ENCODE data around the gene PSMC2. TPM values are rescaled to one million over a fixed set of nuclear protein-coding genes. Genes with fewer than 3 reads are reported as not detected.
A peak's percentile ranks its signal among the peaks of the same experiment; 100 is the strongest.

PSMC2 gene
- total RNA-seq, 1 experiment from 2014 or later: 171 TPM

- no peak for TF ChIP-seq CTCF (IDR thresholded peaks at IDR 0.05)
- TF ChIP-seq POLR2AphosphoS5 (IDR thresholded peaks at IDR 0.05; ENCODE audit: low read depth, low read length): no peak
- TF ChIP-seq TCF7L2 (IDR thresholded peaks at IDR 0.05; ENCODE audit: low read depth, low read length): no peak
- no peak for TF ChIP-seq SIN3A (IDR thresholded peaks at IDR 0.05; ENCODE audit: borderline replicate concordance, insufficient read depth, low read depth, low read length)
- no peak for TF ChIP-seq REST (IDR thresholded peaks at IDR 0.05; ENCODE audit: insufficient read depth in 1 of 2, low read depth in 2 of 2, low read length in 1 of 2)
- no peak for ATAC-seq
- intact Hi-C loops (cut with micrococcal nuclease; ENCODE audit: unreplicated experiment) (no loop called here), in situ Hi-C loops (cut with HindIII; ENCODE audit: low pct_unique_long_range_greater_than_20kb, low sequenced_read_pairs) (no loop called here)
- POLR2A ChIA-PET: interaction anchor here (0.8 kb wide), 1 partner anchor 182 kb away, joined by 6 read pairs; no protein-coding TSS in a partner anchor
- DNase-seq (ENCODE audit: low read depth, low spot score): no peak
- peaks cover 4% of the 10 kb centered on the region; the same call in 1 of the 2 replicates for H3K27me3 ChIP-seq (ENCODE audit: control insufficient read depth, insufficient read depth, low read length)
- H3K4me1 ChIP-seq (ENCODE audit: control insufficient read depth, insufficient read depth, low read length): no peaks in the 10 kb centered on the region
- no peak overlapping the region for H3K27ac ChIP-seq (ENCODE audit: low read length)
- H3K36me3 ChIP-seq (ENCODE audit: control insufficient read depth, insufficient read depth, low read length): no peaks in the 10 kb centered on the region
- H3K4me3 ChIP-seq (ENCODE audit: low read depth in 2 of 2, low read length in 2 of 2): no peak overlapping the region
- H3K9me3 ChIP-seq (ENCODE audit: control insufficient read depth, insufficient read depth, low read depth, low read length): no peaks in the 10 kb centered on the region
- CTCF ChIA-PET: no interaction called here
- BruUV-seq (replicated peaks): no TSS peak
These were observed 43.7 kb downstream of the PSMC2 start for GRCh38 chr7:103391150-103391549.

GRCh38 chr7:103391976-103392375 is 44.5 kb downstream of the PSMC2 start:
- Histone ChIP-seq H3K4me3 (ENCODE audit: low read depth in 2 of 2, low read length in 2 of 2) (no peak overlapping the region), H3K27ac (ENCODE audit: low read length) (no peak overlapping the region), H3K27me3 (ENCODE audit: control insufficient read depth, insufficient read depth, low read length) (peaks cover 4% of the 10 kb centered on the region; the same call in 1 of the 2 replicates), H3K36me3 (ENCODE audit: control insufficient read depth, insufficient read depth, low read length) (no peaks in the 10 kb centered on the region), H3K4me1 (ENCODE audit: control insufficient read depth, insufficient read depth, low read length) (no peaks in the 10 kb centered on the region), H3K9me3 (ENCODE audit: control insufficient read depth, insufficient read depth, low read depth, low read length) (no peaks in the 10 kb centered on the region)
- in situ Hi-C loops (cut with HindIII; ENCODE audit: low pct_unique_long_range_greater_than_20kb, low sequenced_read_pairs) (no loop called here), intact Hi-C loops (cut with micrococcal nuclease; ENCODE audit: unreplicated experiment) (no loop called here)
- ATAC-seq (peak; percentile 61; the same call in 1 of the 2 replicates), DNase-seq (ENCODE audit: low read depth, low spot score) (no peak)
- TF ChIP-seq REST (IDR thresholded peaks at IDR 0.05; ENCODE audit: insufficient read depth in 1 of 2, low read depth in 2 of 2, low read length in 1 of 2): no peak
- TF ChIP-seq POLR2AphosphoS5 (IDR thresholded peaks at IDR 0.05; ENCODE audit: low read depth, low read length): no peak
- TF ChIP-seq TCF7L2 (IDR thresholded peaks at IDR 0.05; ENCODE audit: low read depth, low read length): no peak
- no peak for TF ChIP-seq CTCF (IDR thresholded peaks at IDR 0.05)
- TF ChIP-seq SIN3A (IDR thresholded peaks at IDR 0.05; ENCODE audit: borderline replicate concordance, insufficient read depth, low read depth, low read length): no peak
- ChIA-PET POLR2A (no interaction called here), CTCF (no interaction called here)
- BruUV-seq (replicated peaks): no TSS peak
